Neural progenitor cell (in vitro differentiated cells): Measurements from ENCODE around the gene RNU1-4. TPM values are rescaled to one million over a fixed set of nuclear protein-coding genes. Genes with fewer than 3 reads are reported as not detected.

ENCODE experiments used
- DNase-seq: peaks from one replicate; pipeline ENCODE4 v3.0.0-alpha.2; 2016; ENCODE audit warnings: low spot score
- H2AFZ ChIP-seq: fragments of 200-600 bp; sonication (generic); replicated peaks from 2 replicates; pipeline ENCODE4 v1.6.1; 2016; ENCODE audit warnings: antibody characterized with exemption
- H3F3A ChIP-seq: fragments of 200-600 bp; sonication (generic); 2 replicates; pipeline ENCODE4 v1.6.1; 2016; ENCODE audit warnings: antibody characterized with exemption, low read depth
- H3K27ac ChIP-seq: fragments of 200-600 bp; sonication (generic); 2 replicates; pipeline ENCODE4 v1.5.1; 2016; ENCODE audit warnings: mild to moderate bottlenecking
- H3K27me3 ChIP-seq: fragments of 200-600 bp; sonication (generic); 2 replicates; pipeline ENCODE4 v1.6.1; 2016; ENCODE audit warnings: mild to moderate bottlenecking, moderate library complexity
- H3K36me3 ChIP-seq: fragments of 200-600 bp; sonication (generic); 2 replicates; pipeline ENCODE4 v1.5.1; 2016
- H3K4me1 ChIP-seq: fragments of 200-600 bp; sonication (generic); 2 replicates; pipeline ENCODE4 v1.6.1; 2016; ENCODE audit warnings: mixed run types
- H3K4me2 ChIP-seq: fragments of 200-600 bp; sonication (generic); 2 replicates; pipeline ENCODE4 v1.6.1; 2016
- H3K4me3 ChIP-seq: fragments of 200-600 bp; sonication (generic); 2 replicates; pipeline ENCODE4 v1.5.1; 2016
- H3K79me2 ChIP-seq: fragments of 200-600 bp; sonication (generic); 2 replicates; pipeline ENCODE4 v1.6.1; 2016; ENCODE audit warnings: low read depth
- H3K9ac ChIP-seq: fragments of 200-600 bp; sonication (generic); 2 replicates; pipeline ENCODE4 v1.6.1; 2016
- H3K9me3 ChIP-seq: fragments of 200-600 bp; sonication (generic); 2 replicates; pipeline ENCODE4 v1.5.1; 2016; ENCODE audit warnings: low read depth
- H4K20me1 ChIP-seq: fragments of 200-600 bp; sonication (generic); 2 replicates; pipeline ENCODE4 v1.6.1; 2016; ENCODE audit warnings: low read depth
- H3K27ac Mint-ChIP-seq: 3 replicates; pipeline ENCODE4 v1.8.0; 2021; ENCODE audit warnings: mixed read lengths
- H3K27me3 Mint-ChIP-seq: 2 replicates; pipeline ENCODE4 v1.8.0; 2022; ENCODE audit warnings: low read depth, mild to moderate bottlenecking, inconsistent platforms, moderate library complexity, mixed read lengths; ENCODE audit not compliant: insufficient read depth
- H3K36me3 Mint-ChIP-seq: 3 replicates; pipeline ENCODE4 v1.8.0; 2021; ENCODE audit warnings: mixed read lengths
- H3K4me1 Mint-ChIP-seq: 3 replicates; pipeline ENCODE4 v1.8.0; 2021; ENCODE audit warnings: mixed read lengths
- H3K4me3 Mint-ChIP-seq: 3 replicates; pipeline ENCODE4 v1.8.0; 2021; ENCODE audit warnings: mild to moderate bottlenecking, moderate library complexity, mixed read lengths
- H3K9me3 Mint-ChIP-seq: 3 replicates; pipeline ENCODE4 v1.8.0; 2020; ENCODE audit warnings: mixed read lengths
- EZH2 ChIP-seq: fragments of 200-600 bp; sonication (generic); IDR thresholded peaks from 2 replicates; pipeline ENCODE4 v1.6.1; 2017; ENCODE audit warnings: antibody characterized with exemption, mild to moderate bottlenecking, moderate library complexity
- EZH2phosphoT487 ChIP-seq: fragments of 200-600 bp; sonication (generic); IDR thresholded peaks from 2 replicates; pipeline ENCODE4 v1.6.1; 2017; ENCODE audit warnings: antibody characterized with exemption
- total RNA-seq: library from RNA; depleted of rRNA; stranded (reverse); fragments of >200 nt; gene quantifications from 2 replicates; pipeline ENCODE4 v1.2.3, GENCODE V29; 2015; ENCODE audit warnings: low replicate concordance
- TF ChIP-seq, protein P1 (sequence below): fragments of 200-600 bp; sonication (generic); IDR thresholded peaks from 2 replicates; pipeline ENCODE4 v1.5.1; 2017; ENCODE audit warnings: antibody characterized with exemption, mild to moderate bottlenecking

RNU1-4 gene
- total RNA-seq, 1 donor from 2014 or later: under 0.01 TPM

DNA sequence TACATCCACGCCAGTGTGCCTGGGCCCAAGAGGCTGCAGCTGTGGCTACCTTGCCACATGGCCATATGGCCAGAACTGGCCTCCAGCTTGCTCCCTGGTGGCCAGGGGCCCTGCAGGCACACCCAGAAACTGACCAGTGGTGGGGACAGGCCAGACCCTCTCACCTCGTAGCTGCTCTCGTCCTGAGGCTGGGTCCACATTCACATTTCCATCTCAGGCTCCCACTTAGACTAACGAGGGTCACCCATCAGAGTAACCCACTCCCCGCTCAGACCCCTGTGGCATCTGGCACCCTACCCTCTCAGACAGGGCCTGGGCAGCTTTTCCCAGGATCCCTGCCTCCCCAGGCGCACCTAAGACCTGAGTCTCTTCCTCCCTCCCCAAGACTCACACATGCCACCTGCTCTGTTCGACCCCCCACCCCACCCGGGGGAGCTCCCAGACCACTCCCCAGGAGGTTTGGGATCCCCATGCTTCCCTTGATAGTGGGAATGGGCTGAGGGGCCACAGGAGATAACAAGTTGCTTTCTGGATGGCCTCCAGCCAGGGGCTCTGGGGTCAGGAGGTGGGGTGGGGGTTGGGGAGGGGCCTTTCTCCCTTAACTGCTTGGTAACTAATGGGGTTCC is 21.3 kb upstream of the RNU1-4 start:
- Histone ChIP-seq H3K9ac (no peak overlapping the region), H3K9me3 (no peaks in the 10 kb centered on the region), H3K79me2 (no peaks in the 10 kb centered on the region), H3K4me1 (no peaks in the 10 kb centered on the region), H3K36me3 (no peaks in the 10 kb centered on the region), H4K20me1 (no peaks in the 10 kb centered on the region), H3F3A (no peaks in the 10 kb centered on the region), H3K27me3 (no peaks in the 10 kb centered on the region), H2AFZ (no peak overlapping the region), H3K27ac (no peak overlapping the region), H3K4me2 (no peak overlapping the region), H3K4me3 (no peak overlapping the region)
- Mint-ChIP-seq H3K4me3 (peak overlapping the region; percentile 39), H3K27ac (no peak overlapping the region), H3K36me3 (no peaks in the 10 kb centered on the region), H3K9me3 (no peaks in the 10 kb centered on the region), H3K27me3 (peaks cover 5% of the 10 kb centered on the region), H3K4me1 (peaks cover 29% of the 10 kb centered on the region)
- DNase-seq: peak; percentile 1
- TF ChIP-seq, protein P1, sequence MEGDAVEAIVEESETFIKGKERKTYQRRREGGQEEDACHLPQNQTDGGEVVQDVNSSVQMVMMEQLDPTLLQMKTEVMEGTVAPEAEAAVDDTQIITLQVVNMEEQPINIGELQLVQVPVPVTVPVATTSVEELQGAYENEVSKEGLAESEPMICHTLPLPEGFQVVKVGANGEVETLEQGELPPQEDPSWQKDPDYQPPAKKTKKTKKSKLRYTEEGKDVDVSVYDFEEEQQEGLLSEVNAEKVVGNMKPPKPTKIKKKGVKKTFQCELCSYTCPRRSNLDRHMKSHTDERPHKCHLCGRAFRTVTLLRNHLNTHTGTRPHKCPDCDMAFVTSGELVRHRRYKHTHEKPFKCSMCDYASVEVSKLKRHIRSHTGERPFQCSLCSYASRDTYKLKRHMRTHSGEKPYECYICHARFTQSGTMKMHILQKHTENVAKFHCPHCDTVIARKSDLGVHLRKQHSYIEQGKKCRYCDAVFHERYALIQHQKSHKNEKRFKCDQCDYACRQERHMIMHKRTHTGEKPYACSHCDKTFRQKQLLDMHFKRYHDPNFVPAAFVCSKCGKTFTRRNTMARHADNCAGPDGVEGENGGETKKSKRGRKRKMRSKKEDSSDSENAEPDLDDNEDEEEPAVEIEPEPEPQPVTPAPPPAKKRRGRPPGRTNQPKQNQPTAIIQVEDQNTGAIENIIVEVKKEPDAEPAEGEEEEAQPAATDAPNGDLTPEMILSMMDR: no peak
- TF ChIP-seq EZH2phosphoT487 (no peak), EZH2 (no peak)

DNA sequence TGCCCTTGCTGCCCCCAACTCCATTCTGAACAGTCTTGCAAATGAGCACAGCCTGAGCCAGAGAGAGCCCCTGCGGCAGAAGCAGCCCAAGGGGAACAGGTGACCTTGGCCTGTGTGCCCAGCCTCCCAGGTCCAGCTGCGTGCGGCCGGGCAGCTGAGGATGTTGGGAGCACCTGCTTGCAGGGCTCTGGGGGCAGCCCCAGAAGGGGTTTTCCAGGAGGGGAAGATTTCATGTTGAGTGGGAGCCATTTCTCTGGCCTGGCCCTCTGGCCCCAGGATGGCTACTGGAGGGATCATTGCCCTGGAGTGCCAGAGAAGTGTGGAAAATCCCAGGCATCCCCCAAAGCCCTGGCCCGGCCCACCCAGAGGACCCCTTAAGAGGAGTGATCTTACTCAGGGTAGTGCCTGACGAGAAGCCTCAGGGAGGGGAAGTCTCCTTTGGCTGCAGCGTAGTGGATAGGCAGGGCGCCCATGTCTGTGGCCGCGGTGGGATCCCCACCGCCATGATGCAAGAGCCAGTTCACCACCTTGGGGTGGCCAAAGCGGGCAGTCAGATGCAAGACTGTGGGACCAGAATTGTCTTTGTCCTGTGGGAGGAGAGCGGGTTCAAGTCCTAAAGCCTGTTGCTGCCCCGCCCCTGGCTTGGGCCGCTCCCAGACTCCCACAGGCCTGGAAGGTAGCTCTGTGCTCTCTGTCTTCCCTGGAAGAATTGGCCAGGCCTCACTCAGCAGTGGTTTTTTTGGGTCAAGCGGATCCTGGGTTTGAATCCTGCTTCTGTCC is 20.6 kb upstream of the RNU1-4 start:
- Histone ChIP-seq H3K27me3 (no peaks in the 10 kb centered on the region), H3K27ac (no peak overlapping the region), H3K4me3 (no peak overlapping the region), H3K79me2 (no peaks in the 10 kb centered on the region), H3K4me2 (no peak overlapping the region), H3K9ac (no peak overlapping the region), H2AFZ (no peak overlapping the region), H4K20me1 (no peaks in the 10 kb centered on the region), H3K9me3 (no peaks in the 10 kb centered on the region), H3F3A (no peaks in the 10 kb centered on the region), H3K36me3 (no peaks in the 10 kb centered on the region), H3K4me1 (no peaks in the 10 kb centered on the region)
- TF ChIP-seq, protein P1: no peak
- TF ChIP-seq EZH2phosphoT487 (no peak), EZH2 (no peak)
- H3K9me3 Mint-ChIP-seq: no peaks in the 10 kb centered on the region
- H3K27me3 Mint-ChIP-seq: peaks cover 5% of the 10 kb centered on the region
- no peak for DNase-seq
- peaks cover 29% of the 10 kb centered on the region for H3K4me1 Mint-ChIP-seq
- no peak overlapping the region for H3K4me3 Mint-ChIP-seq
- H3K27ac Mint-ChIP-seq: peak overlapping the region; percentile 86
- no peaks in the 10 kb centered on the region for H3K36me3 Mint-ChIP-seq

GRCh38 chr1:16720351-16721223 is 19.7 kb upstream of the RNU1-4 start:
- no peaks in the 10 kb centered on the region for H3K4me1 ChIP-seq
- H3K27me3 ChIP-seq: no peaks in the 10 kb centered on the region
- no peak overlapping the region for H3K4me3 ChIP-seq
- DNase-seq: peak; percentile 1
- no peak overlapping the region for H3K4me2 ChIP-seq
- H3K79me2 ChIP-seq: no peaks in the 10 kb centered on the region
- H3K9ac ChIP-seq: no peak overlapping the region
- Mint-ChIP-seq H3K4me3 (peak overlapping the region; percentile 12), H3K27ac (peak overlapping the region; percentile 78), H3K27me3 (peaks cover 5% of the 10 kb centered on the region), H3K4me1 (peaks cover 29% of the 10 kb centered on the region), H3K36me3 (no peaks in the 10 kb centered on the region), H3K9me3 (no peaks in the 10 kb centered on the region)
- TF ChIP-seq, protein P1: no peak
- TF ChIP-seq EZH2: no peak
- no peak for TF ChIP-seq EZH2phosphoT487
- H4K20me1 ChIP-seq: no peaks in the 10 kb centered on the region
- H3K36me3 ChIP-seq: no peaks in the 10 kb centered on the region
- no peaks in the 10 kb centered on the region for H3F3A ChIP-seq
- no peak overlapping the region for H2AFZ ChIP-seq
- H3K9me3 ChIP-seq: no peaks in the 10 kb centered on the region
- H3K27ac ChIP-seq: no peak overlapping the region
